WTC11 (cell line): ENCODE results near the gene SLC2A9.

Source experiments
- FOXJ3 ChIP-seq: sonication (generic); formaldehyde crosslinking; IDR thresholded peaks from 2 replicates; pipeline ENCODE4 v1.9.0; 2021; ENCODE audit warnings: missing genetic modification reagents, mild to moderate bottlenecking, borderline replicate concordance
- IRF2 ChIP-seq: sonication (generic); formaldehyde crosslinking; IDR thresholded peaks from 2 replicates; pipeline ENCODE4 v1.8.0; 2022; ENCODE audit warnings: low read depth, missing genetic modification reagents, borderline replicate concordance
- NFYB ChIP-seq: sonication (generic); formaldehyde crosslinking; conservative IDR thresholded peaks from 2 replicates; pipeline ENCODE4 v1.8.0; 2022; ENCODE audit warnings: low read depth, missing genetic modification reagents
- SMAD3 ChIP-seq: sonication (generic); formaldehyde crosslinking; IDR thresholded peaks from 2 replicates; pipeline ENCODE4 v1.8.0; 2022; ENCODE audit warnings: missing genetic modification reagents, mild to moderate bottlenecking, borderline replicate concordance
- TEAD4 ChIP-seq: sonication (generic); formaldehyde crosslinking; IDR thresholded peaks from 2 replicates; pipeline ENCODE4 v1.8.0; 2022; ENCODE audit warnings: mild to moderate bottlenecking, missing genetic modification reagents
- ZNF232 ChIP-seq: sonication (generic); formaldehyde crosslinking; IDR thresholded peaks from 2 replicates; pipeline ENCODE4 v1.8.0; 2022; ENCODE audit warnings: mild to moderate bottlenecking, missing genetic modification reagents
- ZNF416 ChIP-seq: fragments of 250-450 bp; sonication (Bioruptor Pico); IDR thresholded peaks from 2 replicates; pipeline ENCODE4 v1.9.0; 2021; ENCODE audit warnings: mild to moderate bottlenecking, inconsistent platforms
- TF ChIP-seq, protein P1 (sequence below): fragments of 200-600 bp; IDR thresholded peaks from 2 replicates; pipeline ENCODE4 v1.8.0; 2022; ENCODE audit warnings: antibody characterized with exemption
- TF ChIP-seq, protein P2 (sequence below): sonication (generic); formaldehyde crosslinking; IDR thresholded peaks from 2 replicates; pipeline ENCODE4 v1.8.1; 2023; ENCODE audit warnings: mild to moderate bottlenecking, moderate library complexity, missing genetic modification reagents
- TF ChIP-seq, protein P3 (sequence below): sonication (generic); formaldehyde crosslinking; IDR thresholded peaks from 2 replicates; pipeline ENCODE4 v1.8.1; 2022; ENCODE audit warnings: low read depth, mild to moderate bottlenecking, moderate library complexity, missing genetic modification reagents, borderline replicate concordance
- TF ChIP-seq, protein P4 (sequence below): sonication (generic); formaldehyde crosslinking; IDR thresholded peaks from 2 replicates; pipeline ENCODE4 v1.8.1; 2022; ENCODE audit warnings: low read depth, missing genetic modification reagents, borderline replicate concordance

DNA sequence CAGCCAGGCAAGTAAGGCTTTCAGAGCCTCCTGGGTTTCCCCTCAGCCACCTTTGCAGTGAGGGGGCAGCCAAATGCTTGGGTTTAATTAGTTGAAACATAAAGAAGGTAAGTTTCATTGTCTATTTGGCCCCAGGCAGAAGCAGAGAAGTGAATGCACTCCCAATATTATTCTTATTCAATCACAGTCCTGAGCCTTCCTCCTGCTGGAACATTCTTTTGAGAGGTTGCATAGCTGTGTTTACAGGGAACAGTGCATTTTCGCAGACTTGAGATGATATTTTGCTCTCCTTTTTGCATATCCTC lies 13.9 kb downstream of the SLC2A9 start:
- TF ChIP-seq ZNF232 (no peak), TEAD4 (no peak), NFYB (CRISPR knock-in tag) (no peak), FOXJ3 (CRISPR knock-in tag) (no peak), IRF2 (CRISPR knock-in tag) (no peak), SMAD3 (CRISPR knock-in tag) (no peak), ZNF416 (CRISPR knock-in tag) (no peak)
- TF ChIP-seq, protein P1, sequence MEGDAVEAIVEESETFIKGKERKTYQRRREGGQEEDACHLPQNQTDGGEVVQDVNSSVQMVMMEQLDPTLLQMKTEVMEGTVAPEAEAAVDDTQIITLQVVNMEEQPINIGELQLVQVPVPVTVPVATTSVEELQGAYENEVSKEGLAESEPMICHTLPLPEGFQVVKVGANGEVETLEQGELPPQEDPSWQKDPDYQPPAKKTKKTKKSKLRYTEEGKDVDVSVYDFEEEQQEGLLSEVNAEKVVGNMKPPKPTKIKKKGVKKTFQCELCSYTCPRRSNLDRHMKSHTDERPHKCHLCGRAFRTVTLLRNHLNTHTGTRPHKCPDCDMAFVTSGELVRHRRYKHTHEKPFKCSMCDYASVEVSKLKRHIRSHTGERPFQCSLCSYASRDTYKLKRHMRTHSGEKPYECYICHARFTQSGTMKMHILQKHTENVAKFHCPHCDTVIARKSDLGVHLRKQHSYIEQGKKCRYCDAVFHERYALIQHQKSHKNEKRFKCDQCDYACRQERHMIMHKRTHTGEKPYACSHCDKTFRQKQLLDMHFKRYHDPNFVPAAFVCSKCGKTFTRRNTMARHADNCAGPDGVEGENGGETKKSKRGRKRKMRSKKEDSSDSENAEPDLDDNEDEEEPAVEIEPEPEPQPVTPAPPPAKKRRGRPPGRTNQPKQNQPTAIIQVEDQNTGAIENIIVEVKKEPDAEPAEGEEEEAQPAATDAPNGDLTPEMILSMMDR, result no peak
- TF ChIP-seq, protein P2, sequence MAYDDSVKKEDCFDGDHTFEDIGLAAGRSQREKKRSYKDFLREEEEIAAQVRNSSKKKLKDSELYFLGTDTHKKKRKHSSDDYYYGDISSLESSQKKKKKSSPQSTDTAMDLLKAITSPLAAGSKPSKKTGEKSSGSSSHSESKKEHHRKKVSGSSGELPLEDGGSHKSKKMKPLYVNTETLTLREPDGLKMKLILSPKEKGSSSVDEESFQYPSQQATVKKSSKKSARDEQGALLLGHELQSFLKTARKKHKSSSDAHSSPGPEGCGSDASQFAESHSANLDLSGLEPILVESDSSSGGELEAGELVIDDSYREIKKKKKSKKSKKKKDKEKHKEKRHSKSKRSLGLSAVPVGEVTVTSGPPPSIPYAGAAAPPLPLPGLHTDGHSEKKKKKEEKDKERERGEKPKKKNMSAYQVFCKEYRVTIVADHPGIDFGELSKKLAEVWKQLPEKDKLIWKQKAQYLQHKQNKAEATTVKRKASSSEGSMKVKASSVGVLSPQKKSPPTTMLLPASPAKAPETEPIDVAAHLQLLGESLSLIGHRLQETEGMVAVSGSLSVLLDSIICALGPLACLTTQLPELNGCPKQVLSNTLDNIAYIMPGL (CRISPR knock-in tag), result no peak
- TF ChIP-seq, protein P3, sequence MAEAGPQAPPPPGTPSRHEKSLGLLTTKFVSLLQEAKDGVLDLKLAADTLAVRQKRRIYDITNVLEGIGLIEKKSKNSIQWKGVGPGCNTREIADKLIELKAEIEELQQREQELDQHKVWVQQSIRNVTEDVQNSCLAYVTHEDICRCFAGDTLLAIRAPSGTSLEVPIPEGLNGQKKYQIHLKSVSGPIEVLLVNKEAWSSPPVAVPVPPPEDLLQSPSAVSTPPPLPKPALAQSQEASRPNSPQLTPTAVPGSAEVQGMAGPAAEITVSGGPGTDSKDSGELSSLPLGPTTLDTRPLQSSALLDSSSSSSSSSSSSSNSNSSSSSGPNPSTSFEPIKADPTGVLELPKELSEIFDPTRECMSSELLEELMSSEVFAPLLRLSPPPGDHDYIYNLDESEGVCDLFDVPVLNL (CRISPR knock-in tag), result no peak
- TF ChIP-seq, protein P4, sequence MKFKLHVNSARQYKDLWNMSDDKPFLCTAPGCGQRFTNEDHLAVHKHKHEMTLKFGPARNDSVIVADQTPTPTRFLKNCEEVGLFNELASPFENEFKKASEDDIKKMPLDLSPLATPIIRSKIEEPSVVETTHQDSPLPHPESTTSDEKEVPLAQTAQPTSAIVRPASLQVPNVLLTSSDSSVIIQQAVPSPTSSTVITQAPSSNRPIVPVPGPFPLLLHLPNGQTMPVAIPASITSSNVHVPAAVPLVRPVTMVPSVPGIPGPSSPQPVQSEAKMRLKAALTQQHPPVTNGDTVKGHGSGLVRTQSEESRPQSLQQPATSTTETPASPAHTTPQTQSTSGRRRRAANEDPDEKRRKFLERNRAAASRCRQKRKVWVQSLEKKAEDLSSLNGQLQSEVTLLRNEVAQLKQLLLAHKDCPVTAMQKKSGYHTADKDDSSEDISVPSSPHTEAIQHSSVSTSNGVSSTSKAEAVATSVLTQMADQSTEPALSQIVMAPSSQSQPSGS (CRISPR knock-in tag), result no peak
